Testis (tissue), 2 donors: ENCODE results near the gene MYH11.

Experiments
- POLR2A ChIP-seq: fragments of 450-650 bp; IDR thresholded peaks from one replicate; pipeline ENCODE4 v1.6.1; 2017; ENCODE audit warnings: antibody characterized with exemption, mild to moderate bottlenecking, moderate library complexity
- TF ChIP-seq, protein P1 (sequence below), 3 experiments: fragments of 450-650 bp in 2 of 3; fragments of 200-600 bp in 1 of 3; sonication (generic) in 1 of 3; IDR thresholded peaks; one replicate each; pipeline ENCODE4 v1.5.1; 2016 to 2019; ENCODE audit warnings: antibody characterized with exemption in 3 of 3, mild to moderate bottlenecking in 2 of 3, moderate library complexity in 1 of 3

DNA sequence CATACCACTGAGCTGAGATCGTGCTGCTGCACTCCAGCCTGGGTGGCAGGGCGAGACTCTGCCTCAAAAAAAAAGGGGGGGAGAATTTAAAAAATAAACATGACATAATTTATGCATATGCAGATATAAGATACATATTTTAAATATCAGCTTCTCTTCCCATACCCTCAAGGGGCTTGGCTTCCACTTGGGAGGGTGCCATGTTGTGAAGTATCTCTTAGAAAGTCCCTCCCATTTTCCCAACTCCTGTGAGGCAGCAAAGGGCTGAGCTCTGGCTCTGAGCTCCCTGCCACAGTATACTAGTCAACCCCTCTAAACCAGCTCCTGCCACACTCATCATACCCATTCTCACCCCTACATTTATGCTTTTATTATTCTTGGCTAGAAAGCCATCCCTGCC is 39.4 kb downstream of the MYH11 start:
- no peak for TF ChIP-seq POLR2A
- TF ChIP-seq, protein P1, sequence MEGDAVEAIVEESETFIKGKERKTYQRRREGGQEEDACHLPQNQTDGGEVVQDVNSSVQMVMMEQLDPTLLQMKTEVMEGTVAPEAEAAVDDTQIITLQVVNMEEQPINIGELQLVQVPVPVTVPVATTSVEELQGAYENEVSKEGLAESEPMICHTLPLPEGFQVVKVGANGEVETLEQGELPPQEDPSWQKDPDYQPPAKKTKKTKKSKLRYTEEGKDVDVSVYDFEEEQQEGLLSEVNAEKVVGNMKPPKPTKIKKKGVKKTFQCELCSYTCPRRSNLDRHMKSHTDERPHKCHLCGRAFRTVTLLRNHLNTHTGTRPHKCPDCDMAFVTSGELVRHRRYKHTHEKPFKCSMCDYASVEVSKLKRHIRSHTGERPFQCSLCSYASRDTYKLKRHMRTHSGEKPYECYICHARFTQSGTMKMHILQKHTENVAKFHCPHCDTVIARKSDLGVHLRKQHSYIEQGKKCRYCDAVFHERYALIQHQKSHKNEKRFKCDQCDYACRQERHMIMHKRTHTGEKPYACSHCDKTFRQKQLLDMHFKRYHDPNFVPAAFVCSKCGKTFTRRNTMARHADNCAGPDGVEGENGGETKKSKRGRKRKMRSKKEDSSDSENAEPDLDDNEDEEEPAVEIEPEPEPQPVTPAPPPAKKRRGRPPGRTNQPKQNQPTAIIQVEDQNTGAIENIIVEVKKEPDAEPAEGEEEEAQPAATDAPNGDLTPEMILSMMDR (IDR thresholded peaks at IDR 0.05): no peak
